Tibial nerve (tissue), 4 donors: ENCODE results near the gene RAB5B.

Experiments used
- CTCF ChIP-seq, 5 experiments: fragments of 200-600 bp in 3 of 5; fragments of 450-650 bp in 2 of 5; sonication (generic) in 3 of 5; IDR thresholded peaks; one replicate each; pipeline ENCODE4 v1.5.1; 2016 to 2019; ENCODE audit warnings: antibody characterized with exemption in 5 of 5, mild to moderate bottlenecking in 3 of 5, moderate library complexity in 2 of 5
- EP300 ChIP-seq, 2 donors: sonication (generic); formaldehyde crosslinking; IDR thresholded peaks; one replicate each; pipeline ENCODE4 v1.6.1; 2017; ENCODE audit warnings: antibody characterized with exemption in 2 of 2, mild to moderate bottlenecking in 1 of 2
- POLR2A ChIP-seq, 2 donors: fragments of 450-650 bp; IDR thresholded peaks; one replicate each; pipeline ENCODE4 v1.6.1; 2017; ENCODE audit warnings: antibody characterized with exemption in 2 of 2, mild to moderate bottlenecking in 2 of 2, moderate library complexity in 2 of 2

DNA sequence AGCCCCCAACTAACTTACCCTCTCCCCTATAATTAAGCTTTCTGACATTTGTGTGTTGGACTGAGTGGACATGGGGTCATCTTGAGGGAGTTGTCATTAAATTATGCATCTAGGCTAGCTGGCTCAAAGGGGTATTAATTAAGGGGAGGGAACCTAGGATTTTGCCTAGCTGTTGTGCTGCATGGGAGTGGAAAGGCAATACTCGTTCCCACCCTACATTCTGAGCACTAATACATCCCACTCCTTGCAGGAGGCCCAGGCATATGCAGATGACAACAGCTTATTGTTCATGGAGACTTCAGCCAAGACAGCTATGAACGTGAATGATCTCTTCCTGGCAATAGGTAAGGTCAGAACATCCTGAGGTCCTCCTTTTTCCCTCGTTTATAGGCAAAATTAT lies 17.2 kb downstream of the RAB5B start:
- TF ChIP-seq CTCF (IDR thresholded peaks at IDR 0.05) (no peak), POLR2A (IDR thresholded peaks at IDR 0.05) (no peak), EP300 (IDR thresholded peaks at IDR 0.05) (no peak)
